Middle frontal gyrus (tissue), 1 donor: ENCODE measurements around the gene DRG2.
A peak's percentile ranks its signal among the peaks of the same experiment; 100 is the strongest.

ENCODE experiments used
- DNase-seq: peaks from one replicate; pipeline ENCODE4 v3.0.0-alpha.2; 2015; ENCODE audit warnings: low spot score; ENCODE audit errors: extremely low spot score

DRG2 gene, protein sequence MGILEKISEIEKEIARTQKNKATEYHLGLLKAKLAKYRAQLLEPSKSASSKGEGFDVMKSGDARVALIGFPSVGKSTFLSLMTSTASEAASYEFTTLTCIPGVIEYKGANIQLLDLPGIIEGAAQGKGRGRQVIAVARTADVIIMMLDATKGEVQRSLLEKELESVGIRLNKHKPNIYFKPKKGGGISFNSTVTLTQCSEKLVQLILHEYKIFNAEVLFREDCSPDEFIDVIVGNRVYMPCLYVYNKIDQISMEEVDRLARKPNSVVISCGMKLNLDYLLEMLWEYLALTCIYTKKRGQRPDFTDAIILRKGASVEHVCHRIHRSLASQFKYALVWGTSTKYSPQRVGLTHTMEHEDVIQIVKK

DNA sequence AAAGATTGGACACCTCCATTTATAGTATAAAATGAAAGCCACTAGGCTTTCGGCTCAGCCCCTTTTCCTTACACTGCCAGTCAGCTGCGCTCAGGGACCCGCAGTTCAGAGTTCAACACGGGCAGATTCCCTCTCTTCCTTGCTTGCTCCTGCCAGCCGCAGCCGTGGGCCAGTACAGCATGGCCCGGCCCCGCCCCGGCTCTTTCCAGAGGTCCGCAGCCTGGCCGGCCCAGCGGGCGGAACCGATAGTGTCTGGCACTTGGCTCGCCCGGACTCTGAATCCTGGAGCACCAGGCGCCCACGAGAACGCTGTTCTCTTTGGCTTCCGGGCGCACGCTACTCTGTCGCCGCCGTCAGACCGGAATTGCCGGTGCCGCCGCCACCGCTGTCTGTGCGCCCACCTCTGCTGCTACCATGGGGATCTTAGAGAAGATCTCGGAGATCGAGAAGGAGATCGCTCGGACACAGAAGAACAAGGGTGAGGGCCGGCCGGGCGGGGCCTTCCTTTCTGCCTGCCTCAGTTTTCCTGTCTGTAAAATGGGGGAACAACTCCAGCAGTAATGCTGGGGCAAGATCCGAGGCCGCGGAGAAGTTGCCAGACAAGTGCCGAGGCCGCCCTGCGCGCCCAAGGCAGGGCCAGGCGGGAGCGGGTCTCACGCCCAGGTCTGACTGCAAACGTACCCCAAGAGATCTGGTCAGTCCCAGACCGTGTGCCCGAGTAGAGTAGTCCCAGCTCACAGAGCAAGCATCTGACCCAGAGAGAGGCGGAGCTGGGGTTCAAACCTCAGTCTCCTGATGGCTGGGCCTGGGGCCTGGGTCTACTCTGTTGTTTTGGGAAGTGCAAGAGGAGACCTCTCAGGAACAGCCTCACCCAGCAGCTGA lies at the start of gene DRG2:
TSS of gene DRG2 (plus strand) at position 339 of the 882 bp plus-strand sequence. CDS start at position 415, 76 bp downstream.
- DNase-seq = peak; percentile 84

DNA sequence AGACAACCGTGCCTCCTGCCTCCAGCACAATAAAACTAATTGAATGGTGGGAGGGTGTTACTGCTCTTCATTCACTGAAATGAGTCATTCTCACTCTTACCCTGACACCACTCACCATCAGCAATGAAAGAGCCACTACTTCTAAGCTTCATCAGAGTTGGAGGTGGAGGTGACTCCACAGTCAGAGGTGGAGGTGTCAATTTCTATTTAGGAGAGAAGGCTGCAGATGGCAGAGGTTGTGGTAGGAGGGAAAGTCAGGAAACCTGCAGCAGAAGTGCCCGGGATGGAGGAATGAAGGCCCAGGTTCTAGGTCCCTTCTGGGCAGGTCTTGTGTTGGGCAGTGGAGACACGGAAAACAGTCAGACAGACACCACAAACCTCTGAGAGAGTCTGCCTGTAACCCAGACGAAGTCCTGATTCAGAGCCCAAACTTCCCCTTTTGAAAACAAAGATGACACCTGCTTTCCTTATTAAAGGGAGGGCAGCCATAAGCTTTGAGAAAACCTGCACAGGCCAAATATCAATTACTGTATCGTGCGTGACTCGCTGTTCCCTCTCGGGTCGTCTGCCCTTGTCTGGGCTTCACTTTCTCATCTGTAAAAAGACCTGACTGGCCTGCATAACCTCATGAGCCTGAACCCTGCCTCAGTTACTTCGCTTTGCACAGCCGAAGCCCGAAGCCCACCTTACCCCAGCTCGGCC lies 49.4 kb upstream of the DRG2 start:
- DNase-seq = no peak

DNA sequence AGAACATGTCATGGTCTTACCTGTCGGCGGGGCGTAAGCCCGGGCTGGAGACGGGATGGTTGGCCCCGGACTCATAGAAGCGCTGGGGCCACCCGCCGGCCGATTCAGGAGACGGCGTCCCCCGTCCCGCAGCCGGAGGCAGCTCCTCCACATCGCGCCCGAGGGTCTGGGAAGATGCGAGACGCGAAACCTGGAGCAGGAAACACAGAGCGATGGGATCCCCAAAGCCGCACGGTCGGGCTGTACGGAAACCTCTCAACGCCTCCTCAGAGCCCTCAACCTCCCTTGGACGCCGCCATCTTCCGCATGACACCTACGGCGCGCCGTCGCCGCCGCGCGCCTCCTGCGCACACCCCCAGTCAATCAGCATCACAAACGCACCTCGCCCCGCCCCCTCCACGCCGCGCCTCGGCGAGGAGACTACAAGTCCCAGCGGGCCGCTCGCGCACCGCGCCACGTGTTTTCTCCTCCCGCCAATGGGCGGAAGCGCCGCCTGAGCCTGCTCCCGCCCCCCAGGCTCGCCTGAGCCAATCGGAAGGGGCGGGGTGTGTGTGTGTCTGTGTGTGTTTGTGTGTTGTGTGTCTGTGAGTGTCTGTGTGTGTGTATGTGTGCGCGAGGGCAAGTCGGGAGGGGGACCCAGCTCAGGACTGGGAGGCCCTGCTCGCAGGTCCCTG lies 48.8 kb upstream of the DRG2 start, which contains the start of the genes ATPAF2 and GID4:
TSS of gene ATPAF2 (minus strand) at position 308 of the 674 bp plus-strand sequence. CDS start at position 153, 155 bp downstream.
TSS of gene GID4 (plus strand) at position 548 of the 674 bp plus-strand sequence. CDS start at position 605, 57 bp downstream.
- peak; percentile 97 for DNase-seq

DNA sequence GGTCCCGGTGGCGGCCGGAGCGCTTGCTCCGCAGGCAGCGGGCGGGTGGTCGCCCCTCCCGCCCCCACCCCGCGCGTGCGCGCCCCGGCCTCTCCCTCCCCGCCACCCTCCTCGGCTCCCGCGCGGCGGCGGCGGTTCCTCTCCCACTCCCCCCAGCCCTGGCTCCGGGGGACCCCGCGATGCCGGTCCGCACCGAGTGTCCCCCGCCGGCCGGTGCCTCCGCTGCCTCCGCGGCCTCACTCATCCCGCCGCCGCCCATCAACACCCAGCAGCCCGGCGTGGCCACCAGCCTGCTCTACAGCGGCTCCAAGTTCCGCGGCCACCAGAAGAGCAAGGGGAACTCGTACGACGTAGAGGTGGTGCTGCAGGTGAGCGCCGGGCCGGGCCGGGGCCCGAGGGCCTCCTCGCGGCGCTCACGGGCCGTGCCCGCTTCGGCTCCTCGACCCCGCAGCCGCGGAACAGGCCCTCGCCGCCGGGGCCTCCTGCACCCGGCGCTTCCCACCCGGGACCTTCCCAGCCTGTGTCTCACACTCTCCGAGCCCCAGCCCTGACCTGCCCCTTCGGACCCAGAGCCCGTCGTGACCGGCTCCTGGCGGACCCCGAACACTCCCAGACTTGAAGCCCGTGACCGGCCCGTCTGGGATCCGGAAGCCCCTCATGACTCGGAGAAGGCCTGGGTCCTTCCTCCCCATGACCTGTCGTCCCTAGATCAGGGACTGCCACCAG lies 48.0 kb upstream of the DRG2 start:
- no peak for DNase-seq

DNA sequence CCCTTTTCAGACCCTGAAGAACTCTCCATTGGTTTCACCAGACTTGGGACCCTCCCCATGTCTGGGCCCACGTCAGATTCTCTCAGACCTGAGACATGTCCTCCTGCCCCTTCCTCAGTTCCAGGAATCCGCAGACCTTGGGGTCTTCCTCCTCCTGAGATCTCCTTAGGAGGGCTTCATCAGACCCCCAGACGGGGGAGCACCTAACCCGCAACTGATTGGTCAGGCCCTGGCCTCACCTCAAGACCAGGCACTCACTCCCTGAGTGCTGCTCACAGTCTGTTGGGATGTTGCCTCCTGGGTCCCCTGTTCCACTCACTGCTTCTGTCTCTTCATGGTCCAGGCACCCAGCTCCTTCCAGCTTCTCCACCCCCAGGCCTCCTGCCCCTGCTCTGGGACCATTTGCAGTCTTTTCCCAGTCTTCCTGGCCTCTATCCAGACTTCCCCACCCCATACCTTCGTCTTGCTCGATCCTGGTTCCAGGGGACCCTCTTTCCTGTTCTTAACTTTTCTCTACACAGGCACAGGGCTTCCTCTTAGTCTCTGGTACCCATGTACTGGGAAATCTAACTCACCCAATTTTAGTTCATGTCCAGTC lies 47.4 kb upstream of the DRG2 start:
- DNase-seq = no peak

DNA sequence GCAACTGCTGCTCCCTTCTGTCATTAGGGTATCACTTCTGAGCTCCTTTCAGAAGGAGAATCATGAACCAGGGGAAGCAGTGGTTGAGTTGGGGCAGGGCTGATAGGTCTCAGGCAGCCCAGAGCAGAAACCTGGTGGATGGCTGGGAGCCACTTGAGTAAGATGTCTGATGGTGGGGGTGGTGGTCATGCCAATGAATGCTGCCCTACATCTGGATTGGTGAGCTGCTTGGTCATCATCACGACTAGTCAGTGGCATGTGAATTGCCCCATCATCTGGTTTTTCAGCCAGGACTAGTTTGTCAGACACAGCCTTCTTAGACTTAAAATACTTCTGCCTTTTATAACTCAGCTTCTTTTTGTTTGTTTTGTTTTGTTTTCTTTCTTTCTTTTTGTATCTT lies 46.0 kb upstream of the DRG2 start:
- no peak for DNase-seq

DNA sequence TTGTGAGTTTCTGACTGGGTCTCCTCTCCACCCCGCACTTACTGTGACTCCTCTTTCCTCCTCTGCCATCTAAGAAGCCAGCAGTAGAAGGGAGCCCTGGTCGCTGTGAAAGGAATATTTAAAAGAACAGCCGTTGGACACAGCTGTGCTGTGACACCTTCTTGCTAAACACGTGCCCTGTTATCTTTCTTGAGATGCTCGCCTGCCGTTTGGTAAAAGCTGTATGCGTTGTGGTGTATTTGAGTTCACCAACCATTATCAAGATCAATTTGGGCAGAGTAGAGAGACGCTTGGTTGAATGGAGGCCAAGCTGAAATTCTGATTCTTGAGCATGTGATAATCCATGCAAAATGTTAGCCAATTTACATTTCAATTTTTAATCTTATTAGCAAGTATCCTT lies 44.8 kb upstream of the DRG2 start:
- DNase-seq = no peak

DNA sequence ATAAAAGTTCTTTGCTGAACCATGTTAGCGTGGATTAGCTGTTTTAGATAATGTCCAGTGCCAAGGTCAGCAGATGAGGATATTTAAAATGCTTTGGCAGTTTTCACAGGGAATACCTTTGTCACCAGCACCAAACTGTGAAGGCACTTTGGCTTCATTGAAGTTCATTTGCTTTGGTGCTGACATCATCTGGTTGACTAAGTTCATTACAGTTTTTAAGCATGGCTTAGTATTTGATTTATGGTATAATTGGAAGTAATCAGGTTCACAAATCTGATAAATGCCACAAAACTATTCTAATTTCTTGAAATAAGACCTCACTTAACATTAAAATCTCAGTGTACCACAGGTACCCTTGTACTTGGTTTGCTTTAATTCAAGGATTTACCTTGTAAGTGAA lies 44.3 kb upstream of the DRG2 start:
- DNase-seq = no peak

DNA sequence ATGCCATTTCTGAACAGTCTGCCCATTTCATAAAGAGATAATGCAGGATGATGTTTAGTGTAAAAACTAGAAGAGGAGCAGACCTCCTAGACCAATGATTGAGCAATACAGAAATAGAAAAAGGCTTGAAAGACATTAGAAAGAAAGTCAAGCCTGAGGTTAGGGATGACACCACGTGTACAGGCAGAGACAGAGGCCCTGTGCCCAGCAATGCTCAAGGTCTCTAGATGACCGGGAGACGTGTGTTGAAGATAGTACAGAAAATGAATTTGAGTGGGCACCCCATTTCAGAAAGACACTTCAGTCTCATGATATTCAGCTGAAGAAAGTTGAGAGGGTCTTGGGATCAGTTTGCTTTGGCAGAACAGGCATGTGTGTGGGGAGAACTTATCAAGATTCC lies 43.1 kb upstream of the DRG2 start:
- DNase-seq = no peak

DNA sequence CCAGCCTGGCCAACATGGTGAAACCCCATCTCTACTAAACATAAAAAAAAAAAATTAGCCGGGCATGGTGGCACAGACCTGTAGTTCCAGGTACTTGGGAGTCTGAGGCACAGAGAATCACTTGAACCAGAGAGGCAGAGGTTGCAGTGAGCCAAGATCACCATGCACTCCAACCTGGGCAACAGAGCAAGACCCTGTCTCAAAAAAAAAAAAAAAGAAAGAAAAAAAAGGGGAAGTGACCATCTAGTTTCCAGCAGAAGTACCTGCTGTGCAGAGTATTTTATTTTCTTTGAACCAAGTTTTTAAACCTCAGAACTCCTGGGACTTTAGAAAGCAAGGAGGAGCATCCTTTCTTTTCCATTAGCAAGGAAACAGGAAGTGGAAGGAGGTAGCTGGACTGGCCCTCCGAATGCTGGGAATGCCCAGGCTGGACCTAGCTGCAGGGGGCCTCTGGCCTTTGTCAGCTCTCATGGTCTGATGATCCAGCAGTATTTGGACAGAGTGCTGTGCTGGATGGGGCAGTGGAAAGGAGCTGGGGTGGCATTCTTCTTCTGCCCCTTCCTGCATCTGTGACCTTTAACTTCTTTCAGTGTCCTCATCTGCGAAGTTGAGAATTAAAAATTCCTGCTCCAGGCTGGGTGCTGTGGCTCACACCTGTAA lies 41.9 kb upstream of the DRG2 start:
- no peak for DNase-seq

DNA sequence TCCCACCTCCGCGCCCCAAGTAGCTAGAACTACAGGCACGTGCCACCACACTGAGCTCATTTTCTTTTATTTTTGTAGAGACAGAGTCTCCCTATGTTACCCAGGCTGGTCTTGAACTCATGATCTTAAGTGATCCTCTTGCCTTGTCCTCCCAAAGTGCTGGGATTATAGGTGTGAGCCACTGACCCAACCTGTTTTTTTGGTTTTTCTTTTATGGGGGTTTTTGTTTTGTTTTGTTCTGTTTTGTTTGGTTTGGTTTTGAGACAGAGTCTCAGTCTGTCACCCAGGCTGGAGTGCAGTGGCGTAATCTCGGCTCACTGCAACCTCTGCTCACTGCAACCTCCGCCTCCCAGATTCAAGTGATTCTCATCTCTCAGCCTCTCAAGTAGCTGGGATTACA lies 32.2 kb upstream of the DRG2 start:
- no peak for DNase-seq

DNA sequence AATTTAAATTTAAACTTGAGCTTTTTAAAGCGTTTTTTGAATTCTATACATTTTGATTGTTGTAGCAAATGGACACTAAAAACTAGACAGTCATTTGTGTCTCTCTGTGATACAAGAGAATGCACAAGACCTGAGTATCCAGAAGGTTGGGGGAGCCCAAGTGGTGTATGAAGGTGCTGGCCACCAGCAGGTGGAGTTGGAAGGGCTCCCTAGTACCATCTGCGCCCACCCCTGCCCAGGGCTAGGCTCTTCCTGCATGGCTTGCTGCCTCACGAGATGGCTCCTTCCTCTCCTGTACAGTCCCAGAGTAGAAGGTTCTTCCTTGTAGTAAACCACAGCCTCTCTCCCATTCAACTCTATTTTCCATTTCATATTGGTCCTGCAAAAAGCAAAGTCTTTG lies 31.5 kb upstream of the DRG2 start:
- no peak for DNase-seq

DNA sequence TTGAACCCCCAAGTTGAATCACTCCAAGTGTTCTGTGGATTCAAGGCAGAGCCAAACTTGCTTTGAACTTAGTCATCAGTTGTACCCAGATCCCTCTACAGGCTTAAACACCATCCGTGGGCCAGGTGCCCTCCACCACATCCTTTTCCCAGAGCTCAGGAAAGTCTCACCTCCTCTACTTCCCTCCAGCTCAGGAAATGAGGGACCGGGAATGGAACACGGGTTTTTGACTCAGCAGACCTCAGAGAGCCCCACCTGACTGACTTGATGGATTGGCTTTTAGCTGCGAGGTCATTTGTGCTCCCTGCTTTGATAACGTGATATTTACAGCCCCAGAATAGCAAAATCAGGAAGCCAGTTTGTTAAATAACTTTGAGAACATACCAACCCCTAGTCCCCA lies 28.5 kb upstream of the DRG2 start:
- no peak for DNase-seq

DNA sequence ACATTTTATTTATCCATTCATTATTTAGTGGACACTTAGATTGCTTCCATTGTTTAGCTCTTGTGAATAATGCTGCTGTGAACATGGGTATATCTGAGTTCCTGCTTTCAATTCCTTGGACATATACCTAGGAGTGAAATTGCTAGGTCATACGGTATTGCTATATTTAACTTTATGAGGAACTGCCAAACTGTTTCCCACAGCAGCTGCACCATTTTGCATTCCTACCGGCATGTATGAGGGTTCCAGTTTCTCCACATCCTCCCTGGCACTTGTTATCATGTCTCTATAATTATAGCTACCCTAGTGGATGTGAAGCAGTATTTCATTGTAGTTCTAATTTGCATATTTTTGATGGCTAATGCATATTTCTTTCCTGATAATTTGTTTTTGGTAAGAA lies 23.7 kb upstream of the DRG2 start:
- no peak for DNase-seq

DNA sequence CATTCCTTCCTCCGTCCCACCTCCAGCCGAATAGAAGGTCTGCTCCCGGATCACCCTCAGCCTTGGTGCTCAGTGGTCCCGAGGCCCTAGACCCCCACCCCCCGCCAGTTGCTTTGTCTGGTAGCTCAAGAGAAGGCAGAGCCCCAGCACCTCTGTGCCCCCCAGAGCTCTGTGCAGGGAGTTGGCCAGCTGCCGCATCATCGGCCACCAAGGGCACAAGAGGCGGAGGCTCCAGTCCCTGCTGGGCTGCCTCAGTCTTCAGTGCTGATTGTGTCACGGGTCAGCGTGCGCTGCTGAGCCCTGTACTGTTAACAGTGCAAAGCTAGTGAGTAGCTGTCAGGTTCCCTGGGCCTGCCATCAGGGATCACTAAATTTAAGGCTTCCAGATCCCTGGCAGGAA lies 22.2 kb upstream of the DRG2 start:
- no peak for DNase-seq

DNA sequence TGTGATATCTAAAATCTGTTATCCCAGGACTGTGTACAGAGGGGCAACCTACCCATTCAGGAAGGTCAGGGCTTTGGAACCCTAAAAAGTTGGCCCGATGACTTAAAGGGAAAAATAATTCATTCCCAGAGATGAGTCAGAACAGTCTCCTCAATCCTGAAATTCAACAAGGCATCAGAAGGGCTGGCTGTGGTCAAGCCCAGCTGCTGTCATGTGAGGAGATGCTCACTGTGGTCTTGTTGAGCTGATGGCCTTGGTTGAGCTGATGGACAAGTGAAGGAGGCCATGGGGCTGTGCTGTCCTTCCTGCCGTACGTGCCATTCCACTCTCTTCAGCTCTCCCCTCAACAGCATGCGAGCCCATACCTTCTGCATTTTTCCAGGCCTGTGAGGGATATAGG lies 20.9 kb upstream of the DRG2 start:
- DNase-seq = no peak

DNA sequence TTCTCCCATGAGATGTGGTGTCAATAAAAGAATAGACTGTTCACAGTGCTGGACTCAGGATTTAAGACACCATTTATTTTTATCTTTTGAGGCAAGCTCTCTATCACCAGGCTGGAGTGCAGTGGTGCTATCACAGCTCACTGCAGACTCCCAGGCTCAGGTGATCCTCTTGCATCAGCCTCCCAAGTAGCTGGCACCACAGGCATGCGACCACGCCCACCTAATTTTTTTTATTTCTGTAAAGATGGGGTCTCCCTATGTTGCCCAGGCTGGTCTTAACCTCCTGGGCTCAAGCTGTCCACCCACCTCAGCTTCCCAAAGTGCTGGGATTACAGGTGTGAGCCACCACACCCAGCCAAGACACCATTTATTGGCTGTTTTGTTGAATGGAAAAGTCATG lies 18.6 kb upstream of the DRG2 start:
- no peak for DNase-seq

DNA sequence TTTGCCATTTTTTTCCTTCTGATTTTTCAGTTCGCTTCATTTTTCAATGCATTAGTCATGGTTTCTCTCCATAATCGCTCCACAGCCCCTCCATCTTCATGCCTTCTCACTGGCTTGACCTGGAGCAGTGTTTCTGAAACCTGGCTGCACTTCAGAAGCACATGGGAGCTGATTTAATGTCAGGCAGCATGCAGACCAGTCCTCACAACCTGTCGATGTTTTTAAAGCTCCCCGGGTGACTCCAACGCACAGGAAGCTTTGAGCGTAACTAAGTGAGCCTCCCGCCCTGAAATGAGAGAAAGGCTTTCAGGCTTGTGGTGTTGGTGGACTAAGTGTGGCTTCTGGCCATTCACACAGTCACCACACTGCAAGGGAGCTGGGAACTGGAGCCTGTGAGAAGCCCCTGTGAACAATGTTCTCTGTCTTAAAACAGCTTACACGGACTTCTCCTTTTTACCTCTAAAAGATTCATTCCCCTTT lies 16.8 kb upstream of the DRG2 start:
- no peak for DNase-seq

DNA sequence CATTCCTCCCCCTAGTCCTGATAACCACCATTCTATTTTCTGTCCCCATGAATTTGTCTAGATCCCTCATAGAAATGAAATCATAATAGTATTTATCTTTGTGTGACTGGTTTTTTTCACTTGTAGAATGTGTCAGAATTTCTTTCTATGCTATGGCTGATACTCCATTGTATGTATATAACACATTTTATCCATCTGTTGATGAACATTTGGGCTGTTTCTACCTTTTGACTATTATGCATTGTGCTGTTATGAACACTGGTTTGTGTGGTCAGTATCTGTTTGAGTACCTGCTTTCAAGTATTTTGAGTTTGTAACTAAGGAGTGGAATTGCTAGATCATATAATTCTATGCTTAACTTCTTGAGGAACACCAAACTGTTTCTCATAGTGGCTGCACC lies 16.0 kb upstream of the DRG2 start:
- DNase-seq = no peak
